Activated CD8-positive, alpha-beta memory T cell treated with anti-CD3 and anti-CD28 coated beads for 1 hour (primary cell): ENCODE measurements around the gene RASA3.
"Not testable (repeated sequence)": the region's sequence is repeated elsewhere in the genome, so short reads cannot be mapped to it uniquely, and the experiment has no call there.

Experiments
- DNase-seq, 2 donors: peaks; one replicate each; pipeline ENCODE4 v3.0.0-alpha.2; 2020; ENCODE audit warnings: low read depth in 1 of 2; ENCODE audit errors: extremely low read depth in 1 of 2

RASA3 gene

GRCh38 chr13:114143806-114144605 is 11.6 kb upstream of the RASA3 start:
- no peak for DNase-seq

- peak in 1 of 2 donors; percentile 65 for DNase-seq
Measured at GRCh38 chr13:114142640-114143490, 10.4 kb upstream of the RASA3 start.

- no peak for DNase-seq
Measured at GRCh38 chr13:114142137-114142550, 9.7 kb upstream of the RASA3 start.

- no peak for DNase-seq
Measured at GRCh38 chr13:114141261-114141996, 9.0 kb upstream of the RASA3 start.

GRCh38 chr13:114140906-114141250 is 8.5 kb upstream of the RASA3 start:
- no peak for DNase-seq

- DNase-seq: no peak
Measured at GRCh38 chr13:114140131-114140905, 7.9 kb upstream of the RASA3 start.

GRCh38 chr13:114136576-114136975 is 4.2 kb upstream of the RASA3 start:
- no peak for DNase-seq

- no peak for DNase-seq
Measured at GRCh38 chr13:114135731-114136171, 3.3 kb upstream of the RASA3 start.

GRCh38 chr13:114134944-114135610 is 2.7 kb upstream of the RASA3 start:
- no peak for DNase-seq

GRCh38 chr13:114134111-114134943 is 1.9 kb upstream of the RASA3 start:
- no peak for DNase-seq

- not testable (repeated sequence) for DNase-seq
Measured at GRCh38 chr13:114133552-114133951, 1.1 kb upstream of the RASA3 start.

- DNase-seq: not testable (repeated sequence)
Measured at GRCh38 chr13:114133126-114133525, 703 bp upstream of the RASA3 start.

GRCh38 chr13:114131583-114132418 is 622 bp downstream of the RASA3 start:
- DNase-seq: no peak

- DNase-seq: no peak
Measured at GRCh38 chr13:114130837-114131582, 1.4 kb downstream of the RASA3 start.

GRCh38 chr13:114130131-114130836 is 2.1 kb downstream of the RASA3 start:
- DNase-seq: no peak

GRCh38 chr13:114129649-114130062 is 2.8 kb downstream of the RASA3 start:
- no peak for DNase-seq
